Activated T-helper 1 cell treated with anti-CD3 and anti-CD28 coated beads, Interleukin-12 subunit alpha, Interleukin-12 subunit beta, Interleukin-2, Interleukin-4 antibody, amounts not matched to agents 30 ng/mL and 10 ng/mL and 1 ng/mL, durations not matched to agents 14 hours and 24 hours and 36 hours (primary cell): ENCODE data around the gene SLC7A7. TPM values are rescaled to one million over a fixed set of nuclear protein-coding genes. Genes with fewer than 3 reads are reported as not detected.
"Not testable (repeated sequence)": the region's sequence is repeated elsewhere in the genome, so short reads cannot be mapped to it uniquely, and the experiment has no call there.

Experiments
- DNase-seq: peaks from one replicate; pipeline ENCODE4 v3.0.0; 2021; ENCODE audit warnings: low spot score
- H3K27ac Mint-ChIP-seq: one replicate; pipeline ENCODE4 v1.8.0; 2021; ENCODE audit warnings: mild to moderate bottlenecking, mixed read lengths
- H3K27me3 Mint-ChIP-seq: one replicate; pipeline ENCODE4 v1.8.0; 2022; ENCODE audit warnings: mild to moderate bottlenecking, moderate library complexity, mixed read lengths; ENCODE audit not compliant: insufficient read depth
- H3K36me3 Mint-ChIP-seq: one replicate; pipeline ENCODE4 v1.8.0; 2021; ENCODE audit warnings: low read depth, mixed read lengths
- H3K4me1 Mint-ChIP-seq: one replicate; pipeline ENCODE4 v1.8.0; 2021; ENCODE audit warnings: low read depth, mixed read lengths
- H3K4me3 Mint-ChIP-seq: one replicate; pipeline ENCODE4 v1.8.0; 2021; ENCODE audit warnings: mild to moderate bottlenecking, moderate library complexity, mixed read lengths
- H3K9me3 Mint-ChIP-seq: one replicate; pipeline ENCODE4 v1.8.0; 2021; ENCODE audit warnings: mixed read lengths
- intact Hi-C: fragments of 100-400 bp; cut with micrococcal nuclease; formaldehyde crosslinking; loops from one replicate; pipeline ENCODE4 v1.15.1; 2024
- total RNA-seq: library from RNA; stranded (reverse); gene quantifications from 2 replicates; pipeline ENCODE4 v1.2.3, GENCODE V29; 2022

Gene SLC7A7
- total RNA-seq, 1 donor from 2014 or later = not detected

GRCh38 chr14:22737052-22737451, 78.2 kb downstream of the SLC7A7 start:
- peaks cover 27% of the 10 kb centered on the region for H3K4me1 Mint-ChIP-seq
- H3K4me3 Mint-ChIP-seq = peak overlapping the region; percentile 53
- peaks cover 5% of the 10 kb centered on the region for H3K9me3 Mint-ChIP-seq
- peaks cover 6% of the 10 kb centered on the region for H3K36me3 Mint-ChIP-seq
- peaks cover 6% of the 10 kb centered on the region for H3K27me3 Mint-ChIP-seq
- intact Hi-C loops = loop anchor here (1.0 kb wide), 4 partner anchors 24 to 180 kb away; partner anchors contain the start of genes DAD1 and OXA1L
- H3K27ac Mint-ChIP-seq = peak overlapping the region; percentile 96
- DNase-seq = peak; percentile 43

GRCh38 chr14:22736384-22736783, 78.9 kb downstream of the SLC7A7 start:
- H3K9me3 Mint-ChIP-seq, H3K27ac Mint-ChIP-seq, H3K36me3 Mint-ChIP-seq, DNase-seq, H3K4me3 Mint-ChIP-seq, intact Hi-C loops, H3K27me3 Mint-ChIP-seq: not testable (repeated sequence)
- peaks cover 27% of the 10 kb centered on the region for H3K4me1 Mint-ChIP-seq

DNA sequence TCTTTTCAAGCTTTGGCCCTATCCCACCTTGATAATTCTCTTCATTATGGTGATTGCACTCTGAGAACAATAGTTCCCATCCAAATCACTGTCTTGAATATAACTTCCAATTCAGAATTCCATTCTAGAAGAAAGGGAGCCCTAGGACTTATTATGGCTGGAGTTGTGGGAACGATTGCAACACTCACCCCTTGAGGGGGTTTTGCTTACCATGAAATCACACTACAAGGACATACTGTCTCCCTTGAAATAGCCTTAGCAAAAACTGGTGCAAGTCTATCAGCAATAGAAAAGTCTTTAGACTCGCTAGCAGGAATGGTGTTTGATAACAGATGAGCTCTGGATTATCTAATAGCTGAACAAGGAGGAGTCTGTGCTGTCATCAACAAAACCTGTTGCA, 80.1 kb downstream of the SLC7A7 start:
- Mint-ChIP-seq H3K27ac (no peak overlapping the region), H3K36me3 (peaks cover 6% of the 10 kb centered on the region), H3K9me3 (peaks cover 5% of the 10 kb centered on the region), H3K4me3 (no peak overlapping the region), H3K27me3 (peaks cover 9% of the 10 kb centered on the region), H3K4me1 (peaks cover 27% of the 10 kb centered on the region)
- no peak for DNase-seq
- intact Hi-C loops = no loop called here

- intact Hi-C loops = no loop called here
- H3K4me3 Mint-ChIP-seq = no peak overlapping the region
- H3K4me1 Mint-ChIP-seq = peaks cover 15% of the 10 kb centered on the region
- DNase-seq = no peak
- peaks cover 9% of the 10 kb centered on the region for H3K27me3 Mint-ChIP-seq
- H3K36me3 Mint-ChIP-seq = peaks cover 6% of the 10 kb centered on the region
- peaks cover 5% of the 10 kb centered on the region for H3K9me3 Mint-ChIP-seq
- H3K27ac Mint-ChIP-seq = no peak overlapping the region
Measured at GRCh38 chr14:22733829-22734228, 81.4 kb downstream of the SLC7A7 start.

DNA sequence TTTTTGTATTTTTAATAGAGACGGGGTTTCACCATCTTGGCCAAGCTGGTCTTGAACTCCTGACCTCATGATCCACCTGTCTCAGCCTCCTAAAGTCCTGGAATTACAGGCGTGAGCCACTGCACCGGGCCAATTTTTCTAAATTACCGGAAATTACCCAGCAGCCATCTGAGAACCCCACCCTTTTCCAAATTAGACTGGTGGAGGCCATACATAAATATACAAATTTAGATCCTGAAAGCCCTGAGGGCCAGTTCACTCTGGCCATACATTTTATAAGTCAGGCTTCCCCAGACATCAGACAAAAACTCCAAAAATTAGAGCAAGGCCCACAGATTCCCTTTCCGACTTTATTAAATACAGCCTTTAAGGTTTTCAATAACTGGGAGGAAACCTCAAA, 83.2 kb downstream of the SLC7A7 start:
- H3K4me1 Mint-ChIP-seq, H3K4me3 Mint-ChIP-seq, H3K9me3 Mint-ChIP-seq, H3K27ac Mint-ChIP-seq, H3K36me3 Mint-ChIP-seq, intact Hi-C loops, DNase-seq, H3K27me3 Mint-ChIP-seq: not testable (repeated sequence)

GRCh38 chr14:22726012-22726411, 89.2 kb downstream of the SLC7A7 start:
- Mint-ChIP-seq H3K36me3 (no peaks in the 10 kb centered on the region), H3K27ac (no peak overlapping the region), H3K27me3 (peaks cover 9% of the 10 kb centered on the region), H3K4me3 (no peak overlapping the region), H3K9me3 (no peaks in the 10 kb centered on the region), H3K4me1 (no peaks in the 10 kb centered on the region)
- DNase-seq = no peak
- intact Hi-C loops = no loop called here

GRCh38 chr14:22725374-22725773, 89.9 kb downstream of the SLC7A7 start:
- DNase-seq, H3K36me3 Mint-ChIP-seq, H3K4me1 Mint-ChIP-seq, H3K9me3 Mint-ChIP-seq, H3K27me3 Mint-ChIP-seq, H3K4me3 Mint-ChIP-seq, H3K27ac Mint-ChIP-seq, intact Hi-C loops: not testable (repeated sequence)

DNA sequence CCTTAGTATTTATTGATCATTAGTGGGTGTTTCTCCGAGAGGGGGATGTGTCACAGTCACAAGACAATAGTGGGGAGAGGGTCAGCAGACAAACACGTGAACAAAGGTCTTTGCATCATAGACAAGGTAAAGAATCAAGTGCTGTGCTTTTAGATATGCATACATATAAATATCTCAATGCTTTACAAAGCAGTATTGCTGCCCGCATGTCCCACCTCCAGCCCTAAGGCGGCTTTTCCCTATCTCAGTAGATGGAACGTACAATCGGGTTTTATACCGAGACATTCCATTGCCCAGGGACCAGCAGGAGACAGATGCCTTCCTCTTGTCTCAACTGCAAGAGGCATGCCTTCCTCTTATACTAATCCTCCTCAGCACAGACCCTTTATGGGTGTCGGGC, 90.4 kb downstream of the SLC7A7 start:
- intact Hi-C loops, H3K4me1 Mint-ChIP-seq, H3K27ac Mint-ChIP-seq, DNase-seq, H3K36me3 Mint-ChIP-seq, H3K4me3 Mint-ChIP-seq, H3K9me3 Mint-ChIP-seq: not testable (repeated sequence)
- H3K27me3 Mint-ChIP-seq = peaks cover 10% of the 10 kb centered on the region

DNA sequence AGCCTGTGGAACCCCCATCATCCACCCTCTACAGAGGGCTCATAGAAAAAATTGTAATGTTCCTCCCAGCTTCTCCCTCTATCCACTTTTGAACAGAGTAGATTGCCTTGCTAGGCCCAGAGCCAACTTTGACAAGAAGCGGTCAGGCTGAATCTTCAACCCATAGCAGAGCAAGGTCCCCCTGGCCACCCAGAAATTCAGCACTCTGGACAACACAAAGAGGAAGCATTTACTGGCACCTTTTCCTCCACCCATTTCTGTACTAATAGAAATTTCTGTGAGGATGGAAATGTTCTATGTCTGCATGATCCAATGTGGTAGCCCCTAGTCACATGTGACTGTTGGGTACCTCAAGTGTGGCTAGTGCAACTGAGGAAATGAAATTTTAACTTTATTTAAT, 91.4 kb downstream of the SLC7A7 start:
- Mint-ChIP-seq H3K27ac (no peak overlapping the region), H3K4me3 (no peak overlapping the region), H3K4me1 (no peaks in the 10 kb centered on the region), H3K9me3 (no peaks in the 10 kb centered on the region), H3K27me3 (peaks cover 15% of the 10 kb centered on the region), H3K36me3 (no peaks in the 10 kb centered on the region)
- intact Hi-C loops = loop anchor here (2.0 kb wide), 1 partner anchor 15 kb away; no protein-coding TSS in a partner anchor
- DNase-seq = no peak

Other genes with a start within 250 kb of the SLC7A7 start
- gene DAD1, start 226.2 kb downstream of the SLC7A7 start, total RNA-seq = 228 and 229 TPM in 2 replicates
- 13.2 and 13.6 TPM in 2 replicates for gene ABHD4, start 217.1 kb downstream of the SLC7A7 start, total RNA-seq
- not detected in 2 replicates for gene OR6J1, start 171.1 kb downstream of the SLC7A7 start, total RNA-seq
- 125 and 127 TPM in 2 replicates for gene OXA1L, start 48.7 kb downstream of the SLC7A7 start, total RNA-seq
- 187 and 196 TPM in 2 replicates for gene MRPL52, start 14.5 kb upstream of the SLC7A7 start, total RNA-seq
- 1.5 and 2.6 TPM in 2 replicates for gene MMP14, start 21.1 kb upstream of the SLC7A7 start, total RNA-seq
- 44.6 and 46.0 TPM in 2 replicates for gene LRP10, start 56.3 kb upstream of the SLC7A7 start, total RNA-seq
- 0.39 TPM in 1 of 2 replicates, not detected in the other for gene REM2, start 67.8 kb upstream of the SLC7A7 start, total RNA-seq
- gene RBM23, start 103.7 kb upstream of the SLC7A7 start, total RNA-seq = 86.4 and 90.5 TPM in 2 replicates
- gene PRMT5, start 113.9 kb upstream of the SLC7A7 start, total RNA-seq = 174 and 180 TPM in 2 replicates
- 52.4 and 56.4 TPM in 2 replicates for gene HAUS4, start 141.7 kb upstream of the SLC7A7 start, total RNA-seq
- 1.8 and 2.7 TPM in 2 replicates for gene AJUBA, start 167.1 kb upstream of the SLC7A7 start, total RNA-seq
- gene C14orf93, start 194.7 kb upstream of the SLC7A7 start, total RNA-seq = 6.3 and 7.2 TPM in 2 replicates
- gene PSMB5, start 219.5 kb upstream of the SLC7A7 start, total RNA-seq = 144 and 148 TPM in 2 replicates
- gene PSMB11, start 226.8 kb upstream of the SLC7A7 start, total RNA-seq = not detected in 2 replicates
- gene CDH24, start 242.1 kb upstream of the SLC7A7 start, total RNA-seq = 1.0 and 1.2 TPM in 2 replicates